Thyroid gland (tissue), 4 donors: ENCODE measurements around the gene CARNS1.

ENCODE experiments used
- CTCF ChIP-seq, 6 experiments: fragments of 200-600 bp in 3 of 6; fragments of 450-650 bp in 3 of 6; sonication (generic) in 3 of 6; IDR thresholded peaks; one replicate each; pipeline ENCODE4 v1.5.1; 2016 to 2019; ENCODE audit warnings: antibody characterized with exemption in 6 of 6, mild to moderate bottlenecking in 2 of 6, inconsistent platforms in 1 of 6, moderate library complexity in 1 of 6
- POLR2A ChIP-seq, 2 donors: fragments of 450-650 bp; IDR thresholded peaks; one replicate each; pipeline ENCODE4 v1.6.1; 2017; ENCODE audit warnings: antibody characterized with exemption in 2 of 2, mild to moderate bottlenecking in 2 of 2, moderate library complexity in 1 of 2

GRCh38 chr11:67421430-67422031, 6.1 kb downstream of the CARNS1 start:
- TF ChIP-seq CTCF (IDR thresholded peaks at IDR 0.05): no peak
- no peak for TF ChIP-seq POLR2A (IDR thresholded peaks at IDR 0.05)
